ENCODE results near the gene CARD18. TPM values are rescaled to one million over a fixed set of nuclear protein-coding genes. Genes with fewer than 3 reads are reported as not detected.

CARD18 gene
- total RNA-seq, 1 experiment from 2014 or later = not detected

GRCh38 chr11:105156720-105157119 lies 17.2 kb upstream of the CARD18 start:
- BruUV-seq (replicated peaks) = no TSS peak
- H3K9me3 ChIP-seq (ENCODE audit: low read length) = no peaks in the 10 kb centered on the region
- H3K4me2 ChIP-seq (ENCODE audit: low read length) = no peak overlapping the region
- CTCF ChIA-PET = no interaction called here
- no peak overlapping the region for H2AFZ ChIP-seq (ENCODE audit: low read length)
- H3K36me3 ChIP-seq (ENCODE audit: low read depth, low read length) = no peaks in the 10 kb centered on the region
- H3K79me2 ChIP-seq (ENCODE audit: low read length) = no peaks in the 10 kb centered on the region
- H3K27ac ChIP-seq (ENCODE audit: low read length) = no peak overlapping the region
- no peaks in the 10 kb centered on the region for H3K27me3 ChIP-seq (ENCODE audit: low read length)
- peaks cover 13% of the 10 kb centered on the region for H3F3A ChIP-seq (ENCODE audit: low read length, unreplicated experiment)
- intact Hi-C loops (cut with micrococcal nuclease) = no loop called here
- no peak overlapping the region for H3K9ac ChIP-seq (ENCODE audit: low read length)
- H3K4me1 ChIP-seq (ENCODE audit: insufficient read depth, low read length) = peaks cover 17% of the 10 kb centered on the region
- no peak overlapping the region for H3K4me3 ChIP-seq (ENCODE audit: low read length)
- H4K20me1 ChIP-seq (ENCODE audit: low read length) = no peaks in the 10 kb centered on the region
- no peak for DNase-seq
- no peak for ATAC-seq
- no peaks in the 10 kb centered on the region for H3K9me2 ChIP-seq (replicated peaks; ENCODE audit: low read length)
- POLR2A ChIA-PET (ENCODE audit: unreplicated experiment) = no interaction called here
- TF ChIP-seq EZH2phosphoT487 (IDR thresholded peaks at IDR 0.05; ENCODE audit: borderline replicate concordance, low read length) (no peak), EZH2 (IDR thresholded peaks at IDR 0.05; ENCODE audit: low read length, unreplicated experiment) (no peak), CTCF (conservative IDR thresholded peaks at IDR 0.05; ENCODE audit: low read depth, low read length) (no peak)

GRCh38 chr11:105156231-105156630 lies 16.7 kb upstream of the CARD18 start:
- Histone ChIP-seq H3K27ac (ENCODE audit: low read length) (no peak overlapping the region), H3F3A (ENCODE audit: low read length, unreplicated experiment) (peaks cover 13% of the 10 kb centered on the region), H3K4me1 (ENCODE audit: insufficient read depth, low read length) (peaks cover 22% of the 10 kb centered on the region), H3K27me3 (ENCODE audit: low read length) (no peaks in the 10 kb centered on the region), H2AFZ (ENCODE audit: low read length) (no peak overlapping the region), H4K20me1 (ENCODE audit: low read length) (no peaks in the 10 kb centered on the region), H3K36me3 (ENCODE audit: low read depth, low read length) (no peaks in the 10 kb centered on the region), H3K4me2 (ENCODE audit: low read length) (no peak overlapping the region), H3K4me3 (ENCODE audit: low read length) (no peak overlapping the region), H3K9ac (ENCODE audit: low read length) (no peak overlapping the region), H3K9me2 (replicated peaks; ENCODE audit: low read length) (no peaks in the 10 kb centered on the region), H3K79me2 (ENCODE audit: low read length) (no peaks in the 10 kb centered on the region), H3K9me3 (ENCODE audit: low read length) (no peaks in the 10 kb centered on the region)
- intact Hi-C loops (cut with micrococcal nuclease) = no loop called here
- DNase-seq = peak; percentile 37
- ChIA-PET CTCF (no interaction called here), POLR2A (ENCODE audit: unreplicated experiment) (no interaction called here)
- no TSS peak for BruUV-seq (replicated peaks)
- ATAC-seq = no peak
- TF ChIP-seq EZH2 (IDR thresholded peaks at IDR 0.05; ENCODE audit: low read length, unreplicated experiment) = no peak
- no peak for TF ChIP-seq EZH2phosphoT487 (IDR thresholded peaks at IDR 0.05; ENCODE audit: borderline replicate concordance, low read length)
- TF ChIP-seq CTCF (conservative IDR thresholded peaks at IDR 0.05; ENCODE audit: low read depth, low read length) = no peak

GRCh38 chr11:105155679-105156078 lies 16.1 kb upstream of the CARD18 start:
- Histone ChIP-seq H3K27me3 (ENCODE audit: low read length) (no peaks in the 10 kb centered on the region), H3K27ac (ENCODE audit: low read length) (no peak overlapping the region), H3K79me2 (ENCODE audit: low read length) (no peaks in the 10 kb centered on the region), H3K9me2 (replicated peaks; ENCODE audit: low read length) (no peaks in the 10 kb centered on the region), H3K4me1 (ENCODE audit: insufficient read depth, low read length) (peaks cover 22% of the 10 kb centered on the region), H3K9me3 (ENCODE audit: low read length) (no peaks in the 10 kb centered on the region), H2AFZ (ENCODE audit: low read length) (no peak overlapping the region), H3K4me3 (ENCODE audit: low read length) (no peak overlapping the region), H3K9ac (ENCODE audit: low read length) (no peak overlapping the region), H3F3A (ENCODE audit: low read length, unreplicated experiment) (peaks cover 13% of the 10 kb centered on the region), H3K4me2 (ENCODE audit: low read length) (no peak overlapping the region), H4K20me1 (ENCODE audit: low read length) (no peaks in the 10 kb centered on the region), H3K36me3 (ENCODE audit: low read depth, low read length) (no peaks in the 10 kb centered on the region)
- ChIA-PET POLR2A (ENCODE audit: unreplicated experiment) (no interaction called here), CTCF (interaction anchor here (0.6 kb wide), 1 partner anchor 100 kb away, joined by 3 read pairs; no protein-coding TSS in a partner anchor)
- DNase-seq (no peak), ATAC-seq (no peak)
- no TSS peak for BruUV-seq (replicated peaks)
- intact Hi-C loops (cut with micrococcal nuclease) = no loop called here
- no peak for TF ChIP-seq EZH2phosphoT487 (IDR thresholded peaks at IDR 0.05; ENCODE audit: borderline replicate concordance, low read length)
- no peak for TF ChIP-seq EZH2 (IDR thresholded peaks at IDR 0.05; ENCODE audit: low read length, unreplicated experiment)
- TF ChIP-seq CTCF (conservative IDR thresholded peaks at IDR 0.05; ENCODE audit: low read depth, low read length) = no peak

Data from PC-3 (cell line).